ENCODE results near the gene IER5L.
A peak's percentile ranks its signal among the peaks of the same experiment; 100 is the strongest.
"Not testable (repeated sequence)": the region's sequence is repeated elsewhere in the genome, so short reads cannot be mapped to it uniquely, and the experiment has no call there.

The IER5L gene

GRCh38 chr9:129178568-129179382 is 714 bp upstream of the IER5L start:
- no peak for DNase-seq

- DNase-seq: peak; percentile 16 to 60
Measured at GRCh38 chr9:129177443-129177790, 644 bp downstream of the IER5L start.

- peak in 1 of 2 experiments; percentile 17 for DNase-seq
Measured at GRCh38 chr9:129176701-129177442, 1.2 kb downstream of the IER5L start.

- peak; percentile 55 to 68 for DNase-seq
Measured at GRCh38 chr9:129175825-129176633, 2.0 kb downstream of the IER5L start.

- no peak for DNase-seq
Measured at GRCh38 chr9:129175515-129175824, 2.6 kb downstream of the IER5L start.

GRCh38 chr9:129174724-129175514 is 3.1 kb downstream of the IER5L start:
- peak; percentile 22 to 55 for DNase-seq

GRCh38 chr9:129174102-129174723 is 3.8 kb downstream of the IER5L start:
- peak; percentile 83 to 88 for DNase-seq

- no peak for DNase-seq
Measured at GRCh38 chr9:129173296-129174101, 4.6 kb downstream of the IER5L start.

GRCh38 chr9:129172816-129173215 is 5.2 kb downstream of the IER5L start:
- DNase-seq: no peak

GRCh38 chr9:129171993-129172751 is 5.9 kb downstream of the IER5L start:
- DNase-seq: no peak

- DNase-seq: no peak
Measured at GRCh38 chr9:129170229-129170628, 7.8 kb downstream of the IER5L start.

- peak; percentile 63 to 80 for DNase-seq
Measured at GRCh38 chr9:129166623-129167557, 11.2 kb downstream of the IER5L start.

GRCh38 chr9:129165198-129165597 is 12.9 kb downstream of the IER5L start:
- DNase-seq: no peak

- no peak for DNase-seq
Measured at GRCh38 chr9:129164246-129164930, 13.7 kb downstream of the IER5L start.

GRCh38 chr9:129163753-129164152 is 14.3 kb downstream of the IER5L start:
- DNase-seq: no peak

- DNase-seq: not testable (repeated sequence)
Measured at GRCh38 chr9:129163198-129163670, 14.8 kb downstream of the IER5L start.

- DNase-seq: no peak
Measured at GRCh38 chr9:129162497-129163197, 15.4 kb downstream of the IER5L start.

- no peak for DNase-seq
Measured at GRCh38 chr9:129161534-129161837, 16.6 kb downstream of the IER5L start.

All from SHP77 (cell line).